ACC112 (cell line): ENCODE results near the gene KLKB1.

Experiments
- H2AFZ ChIP-seq: fragments of 200-600 bp; sonication (generic); one replicate; pipeline ENCODE4 v1.6.0; 2017; ENCODE audit warnings: antibody characterized with exemption, low read length; ENCODE audit not compliant: unreplicated experiment
- H3K27ac ChIP-seq: fragments of 200-600 bp; sonication (generic); 2 replicates; pipeline ENCODE4 v1.5.1; 2014; ENCODE audit warnings: low read depth, mild to moderate bottlenecking, antibody characterized with exemption, low read length, moderate library complexity
- H3K27me3 ChIP-seq: fragments of 200-600 bp; sonication (generic); 2 replicates; pipeline ENCODE4 v1.6.1; 2014; ENCODE audit warnings: mild to moderate bottlenecking, antibody characterized with exemption, low read length, moderate library complexity, mixed read lengths; ENCODE audit not compliant: insufficient read depth
- H3K36me3 ChIP-seq: fragments of 200-600 bp; sonication (generic); 2 replicates; pipeline ENCODE4 v1.6.1; 2016; ENCODE audit warnings: mild to moderate bottlenecking, antibody characterized with exemption, low read length, moderate library complexity, mixed read lengths; ENCODE audit not compliant: insufficient read depth
- H3K4me1 ChIP-seq: fragments of 200-600 bp; sonication (generic); one replicate; pipeline ENCODE4 v1.6.1; 2016; ENCODE audit warnings: low read length, mixed read lengths; ENCODE audit not compliant: insufficient read depth, unreplicated experiment, control insufficient read depth
- H3K4me3 ChIP-seq: fragments of 200-600 bp; sonication (generic); 2 replicates; pipeline ENCODE4 v1.5.1; 2014; ENCODE audit warnings: mild to moderate bottlenecking, low read depth, low read length
- H3K79me2 ChIP-seq: fragments of 200-600 bp; sonication (generic); one replicate; pipeline ENCODE4 v1.6.0; 2016; ENCODE audit warnings: low read length; ENCODE audit not compliant: control insufficient read depth, unreplicated experiment, insufficient read depth

Gene KLKB1

DNA sequence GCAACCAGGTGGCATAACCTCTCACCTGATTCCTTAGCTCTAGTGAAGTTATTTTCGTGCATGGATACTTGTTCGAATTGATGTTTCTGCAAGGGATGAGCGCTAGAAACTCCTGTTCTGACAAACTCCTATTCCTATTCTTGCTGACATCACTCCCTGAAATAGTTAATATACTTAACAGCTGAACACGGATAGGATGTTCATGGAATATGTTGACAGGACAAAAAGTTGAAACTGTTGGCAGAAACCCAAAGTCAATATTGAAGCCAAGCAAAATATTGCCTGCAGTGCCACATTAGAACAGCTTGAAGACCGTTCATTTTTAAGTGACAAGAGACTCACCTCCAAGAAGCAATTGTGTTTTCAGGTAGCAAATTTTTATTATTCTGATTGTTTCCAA, at the start of gene KLKB1:
Gene KLKB1, plus strand, starts transcription at position 287 of the 400 bp plus-strand sequence. CDS start 689 bp downstream, outside the sequence.
- no peak within 1 kb of the TSS for H3K27ac ChIP-seq
- H2AFZ ChIP-seq = peak within 1 kb of the TSS; percentile 78
- peak within 1 kb of the TSS; percentile 62 for H3K4me3 ChIP-seq

DNA sequence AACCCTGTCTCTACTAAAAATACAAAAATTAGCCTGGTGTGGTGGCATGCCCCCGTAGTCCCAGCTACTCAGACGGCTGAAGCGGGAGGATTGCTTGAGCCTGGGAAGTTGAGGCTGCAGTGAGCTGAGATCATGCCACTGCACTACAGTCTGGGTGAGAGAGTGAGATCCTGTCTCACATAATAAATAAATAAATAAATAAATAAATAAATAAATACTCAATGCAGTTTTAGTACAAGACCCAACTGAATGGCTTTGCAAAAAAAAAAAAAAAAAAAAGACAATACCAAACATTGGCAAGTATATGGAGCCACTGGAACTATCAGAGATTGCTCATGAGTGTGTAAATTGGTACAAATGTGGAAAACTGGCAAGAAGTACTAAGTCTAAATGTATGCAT, 39.2 kb upstream of the KLKB1 start:
- Histone ChIP-seq H3K36me3 (no peaks in the 10 kb centered on the region), H3K27ac (no peak overlapping the region), H3K4me3 (no peak overlapping the region), H3K27me3 (no peaks in the 10 kb centered on the region), H3K79me2 (no peaks in the 10 kb centered on the region), H2AFZ (no peak overlapping the region), H3K4me1 (peaks cover 11% of the 10 kb centered on the region)

More for the DNA sequence above, at the start of gene KLKB1:
- Histone ChIP-seq H3K36me3 (no peaks in the 10 kb centered on the region), H3K79me2 (no peaks in the 10 kb centered on the region), H3K27me3 (no peaks in the 10 kb centered on the region; the same call in 1 of the 2 replicates), H3K4me1 (peaks cover 10% of the 10 kb centered on the region)

DNA sequence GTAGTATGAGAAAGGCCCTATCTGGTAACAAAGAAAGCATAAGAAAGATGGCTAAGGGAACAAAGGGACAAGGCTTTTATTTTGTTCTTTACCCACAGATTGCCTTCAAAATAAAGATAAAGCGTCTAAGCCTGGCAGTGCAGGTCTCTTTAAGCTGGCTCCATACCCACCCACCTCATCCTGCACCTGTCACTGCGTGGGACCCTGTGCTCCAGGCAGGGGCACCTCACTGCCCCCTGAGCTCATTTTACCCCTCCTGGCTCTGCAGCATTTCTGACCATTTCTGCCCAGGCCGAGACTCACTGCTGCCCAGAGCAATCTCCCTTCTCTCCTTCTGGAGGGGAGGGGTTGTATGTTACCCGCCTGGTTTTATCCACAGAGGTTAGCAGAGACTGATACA, 37.7 kb upstream of the KLKB1 start:
- Histone ChIP-seq H3K4me3 (no peak overlapping the region), H3K4me1 (peaks cover 16% of the 10 kb centered on the region), H3K27me3 (no peaks in the 10 kb centered on the region), H3K27ac (no peak overlapping the region), H3K36me3 (no peaks in the 10 kb centered on the region), H3K79me2 (no peaks in the 10 kb centered on the region), H2AFZ (no peak overlapping the region)

DNA sequence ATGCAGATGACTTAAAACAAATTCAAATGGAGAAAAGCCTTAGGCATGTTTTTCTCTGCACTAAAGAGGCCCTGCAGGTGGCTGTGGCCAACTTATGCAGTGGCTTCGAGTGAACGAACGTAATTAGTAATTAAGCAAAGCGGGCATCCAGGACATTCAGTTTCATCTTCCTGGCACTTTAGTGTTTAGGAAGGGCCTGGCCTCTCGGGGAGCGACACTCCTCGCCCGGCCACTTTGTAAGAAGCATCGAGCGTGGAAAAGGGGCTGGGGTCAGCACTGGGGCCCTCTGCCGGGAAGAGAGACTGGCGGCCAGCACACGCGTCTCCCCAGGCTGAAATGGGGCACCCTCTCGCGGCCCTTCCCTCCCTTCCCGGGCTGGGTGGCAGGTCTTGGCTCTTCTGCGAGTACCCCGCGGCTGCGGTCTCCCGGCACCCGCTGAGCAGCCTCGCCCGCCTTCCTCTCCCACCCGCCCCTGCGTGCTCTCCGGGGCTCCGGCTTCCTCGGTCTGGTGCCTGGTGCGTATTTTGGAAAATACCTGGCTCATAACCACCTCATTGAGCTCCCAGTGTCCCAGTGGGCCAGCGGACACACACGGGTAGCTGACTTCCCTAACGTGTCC, 36.6 kb upstream of the KLKB1 start:
- Histone ChIP-seq H3K27ac (peak overlapping the region; percentile 38), H3K36me3 (no peaks in the 10 kb centered on the region; the same call in 1 of the 2 replicates), H2AFZ (peak overlapping the region; percentile 89), H3K4me3 (peak overlapping the region; percentile 98), H3K27me3 (no peaks in the 10 kb centered on the region), H3K79me2 (no peaks in the 10 kb centered on the region), H3K4me1 (peaks cover 16% of the 10 kb centered on the region)

DNA sequence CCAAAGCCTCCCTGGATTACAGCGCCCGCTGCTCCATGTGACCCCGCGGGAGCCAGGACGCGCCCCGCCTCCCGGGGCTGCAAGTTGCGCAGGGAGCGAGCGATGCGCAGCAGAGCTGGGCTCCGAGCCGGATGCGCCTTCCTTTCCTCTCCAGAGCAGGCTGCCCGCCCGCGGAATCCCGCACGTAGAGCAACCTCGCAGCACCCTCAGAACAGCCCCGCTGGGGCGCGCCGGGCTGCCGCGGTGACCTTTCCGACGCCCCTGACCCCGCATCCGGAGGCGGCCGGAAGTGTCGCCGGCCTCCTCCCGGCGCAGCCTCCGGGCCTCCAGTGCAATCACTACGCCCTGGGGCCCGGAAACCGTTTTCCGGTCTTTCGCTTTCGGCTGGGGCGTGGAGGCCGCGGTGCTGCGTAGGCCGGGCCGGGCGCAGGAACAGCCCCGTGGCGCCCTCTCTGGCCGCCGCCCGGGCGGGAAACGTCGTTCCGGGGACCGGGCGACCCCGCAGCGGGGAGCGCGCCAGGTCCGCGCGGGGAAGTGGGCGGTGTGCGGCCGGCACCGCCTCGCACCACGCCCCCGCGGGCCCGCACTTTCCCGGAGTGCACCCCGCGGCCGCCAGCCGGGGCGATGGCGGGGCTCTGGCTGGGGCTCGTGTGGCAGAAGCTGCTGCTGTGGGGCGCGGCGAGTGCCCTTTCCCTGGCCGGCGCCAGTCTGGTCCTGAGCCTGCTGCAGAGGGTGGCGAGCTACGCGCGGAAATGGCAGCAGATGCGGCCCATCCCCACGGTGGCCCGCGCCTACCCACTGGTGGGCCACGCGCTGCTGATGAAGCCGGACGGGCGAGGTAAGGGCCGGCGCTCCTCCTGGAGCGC, 35.9 kb upstream of the KLKB1 start, which contains the start of gene CYP4V2:
Gene CYP4V2, plus strand, starts transcription at position 368 of the 866 bp plus-strand sequence. Its CDS starts 257 bp downstream, at position 625.
- Histone ChIP-seq H3K36me3 (peaks cover 4% of the 10 kb centered on the region; the same call in 1 of the 2 replicates), H3K4me1 (peaks cover 16% of the 10 kb centered on the region), H3K27me3 (no peaks in the 10 kb centered on the region), H3K79me2 (no peaks in the 10 kb centered on the region), H3K27ac (peak within 1 kb of the TSS; percentile 38), H3K4me3 (peak within 1 kb of the TSS; percentile 98), H2AFZ (peak within 1 kb of the TSS; percentile 89)

DNA sequence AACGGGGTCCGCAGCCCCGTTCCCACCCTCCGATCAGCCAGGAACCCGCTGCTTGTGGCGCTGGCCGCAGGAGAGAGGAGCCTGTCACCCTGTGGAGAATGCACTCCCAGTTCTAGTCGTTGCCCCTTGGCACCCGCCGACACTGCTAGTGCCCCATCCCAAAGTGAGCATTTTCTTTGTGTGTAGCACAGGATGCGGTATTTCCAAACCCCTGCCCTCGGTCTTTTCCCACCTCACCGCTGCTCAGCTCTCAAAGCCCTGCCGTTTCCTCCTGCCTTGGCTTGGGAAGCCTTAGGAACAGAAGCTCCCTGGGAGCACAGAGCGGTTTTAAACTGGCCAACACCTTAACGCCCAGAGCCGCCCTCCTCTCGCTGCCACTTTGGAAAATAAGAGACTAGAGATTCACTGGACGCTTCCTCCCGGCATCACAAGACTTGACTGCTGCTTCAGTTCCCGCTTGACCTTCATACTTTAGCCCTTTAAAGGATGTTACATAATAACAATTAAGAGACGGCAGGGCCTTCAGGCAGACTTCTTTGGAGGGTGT, 35.2 kb upstream of the KLKB1 start:
- peak overlapping the region; percentile 89 for H2AFZ ChIP-seq
- H3K4me3 ChIP-seq = peak overlapping the region; percentile 98
- H3K27ac ChIP-seq = peak overlapping the region; percentile 38
- H3K27me3 ChIP-seq = no peaks in the 10 kb centered on the region
- peaks cover 16% of the 10 kb centered on the region for H3K4me1 ChIP-seq
- peaks cover 9% of the 10 kb centered on the region; the same call in 1 of the 2 replicates for H3K36me3 ChIP-seq
- H3K79me2 ChIP-seq = no peaks in the 10 kb centered on the region

DNA sequence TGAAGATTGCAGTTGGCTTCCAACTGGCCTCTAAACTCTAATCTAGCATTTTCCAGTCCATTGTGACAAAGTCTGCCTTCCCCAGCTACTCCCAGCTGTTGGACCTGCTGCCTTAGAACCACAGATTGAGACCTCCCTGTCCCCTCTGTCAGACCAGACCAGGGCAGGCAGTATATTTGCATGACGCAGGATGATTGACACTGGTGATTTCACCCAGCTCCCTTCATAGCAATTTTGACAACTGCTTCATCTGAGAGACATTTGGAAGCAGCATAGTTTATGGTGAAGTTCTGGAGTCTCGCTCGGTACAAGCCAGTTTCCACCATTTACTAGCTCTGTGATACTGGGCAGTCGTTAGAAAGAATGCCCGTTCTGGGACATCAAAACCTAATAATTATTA, 33.5 kb upstream of the KLKB1 start:
- no peaks in the 10 kb centered on the region for H3K27me3 ChIP-seq
- no peak overlapping the region for H2AFZ ChIP-seq
- no peak overlapping the region for H3K27ac ChIP-seq
- peaks cover 16% of the 10 kb centered on the region for H3K4me1 ChIP-seq
- no peak overlapping the region for H3K4me3 ChIP-seq
- peaks cover 9% of the 10 kb centered on the region; the same call in 1 of the 2 replicates for H3K36me3 ChIP-seq
- no peaks in the 10 kb centered on the region for H3K79me2 ChIP-seq

DNA sequence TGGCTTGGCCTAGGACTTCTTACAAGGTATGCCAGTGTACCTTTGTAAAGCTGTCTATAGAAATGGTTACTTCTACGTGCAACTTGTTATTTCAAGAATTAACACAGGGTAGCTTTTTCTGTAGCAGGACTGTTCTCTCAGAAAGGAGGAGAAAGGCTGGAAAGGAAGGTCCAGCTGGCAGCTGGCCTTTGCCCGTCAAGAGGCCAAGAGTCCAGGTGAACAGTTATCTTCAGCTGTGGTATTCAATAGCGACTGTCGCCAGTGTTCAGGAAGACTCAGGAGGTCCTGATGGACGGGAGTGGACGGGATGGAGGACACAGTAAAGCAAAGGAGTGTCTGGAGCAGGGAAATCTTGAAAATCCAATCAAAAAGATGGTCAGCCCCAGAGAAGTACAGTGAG, 31.2 kb upstream of the KLKB1 start:
- H3K36me3 ChIP-seq = peaks cover 9% of the 10 kb centered on the region; the same call in 1 of the 2 replicates
- H3K79me2 ChIP-seq = no peaks in the 10 kb centered on the region
- H3K27ac ChIP-seq = no peak overlapping the region
- peaks cover 11% of the 10 kb centered on the region for H3K4me1 ChIP-seq
- no peaks in the 10 kb centered on the region for H3K27me3 ChIP-seq
- H2AFZ ChIP-seq = no peak overlapping the region
- no peak overlapping the region for H3K4me3 ChIP-seq

DNA sequence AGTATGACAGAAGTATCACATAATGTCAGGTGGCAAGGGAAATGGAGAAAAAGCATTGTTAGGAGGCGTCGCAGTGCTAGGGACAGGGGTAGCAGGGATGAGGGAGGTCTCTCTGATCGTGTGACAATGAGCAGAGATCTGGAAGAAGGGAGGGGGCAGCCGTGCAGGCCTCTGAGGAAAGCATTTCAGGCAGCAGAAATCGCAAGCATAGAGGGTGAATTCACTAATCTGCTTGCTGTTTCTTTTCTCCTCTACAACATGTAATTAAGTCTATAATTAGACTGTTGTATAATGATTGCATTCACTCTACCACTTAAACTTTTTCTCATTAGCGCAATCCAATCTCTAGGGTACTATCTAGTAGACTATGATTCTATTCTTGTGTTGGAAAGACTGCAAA, 26.8 kb upstream of the KLKB1 start:
- Histone ChIP-seq H3K4me1 (no peaks in the 10 kb centered on the region), H3K27me3 (no peaks in the 10 kb centered on the region), H3K36me3 (peaks cover 9% of the 10 kb centered on the region; the same call in 1 of the 2 replicates), H2AFZ (no peak overlapping the region), H3K27ac (no peak overlapping the region), H3K4me3 (no peak overlapping the region), H3K79me2 (no peaks in the 10 kb centered on the region)

DNA sequence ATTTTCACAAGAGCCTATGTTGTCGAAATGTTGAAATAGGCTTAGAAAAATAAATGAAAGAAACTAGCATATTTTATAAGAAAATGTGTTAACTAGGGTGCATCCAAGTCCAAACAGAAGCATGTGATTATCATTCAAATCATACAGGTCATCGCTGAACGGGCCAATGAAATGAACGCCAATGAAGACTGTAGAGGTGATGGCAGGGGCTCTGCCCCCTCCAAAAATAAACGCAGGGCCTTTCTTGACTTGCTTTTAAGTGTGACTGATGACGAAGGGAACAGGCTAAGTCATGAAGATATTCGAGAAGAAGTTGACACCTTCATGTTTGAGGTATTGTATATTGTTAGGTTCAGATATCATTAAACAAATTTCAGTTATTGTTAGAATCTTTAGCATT, 26.3 kb upstream of the KLKB1 start:
- H3K36me3 ChIP-seq = peaks cover 8% of the 10 kb centered on the region; the same call in 1 of the 2 replicates
- no peak overlapping the region for H3K4me3 ChIP-seq
- no peaks in the 10 kb centered on the region for H3K4me1 ChIP-seq
- H3K27me3 ChIP-seq = no peaks in the 10 kb centered on the region
- H3K27ac ChIP-seq = no peak overlapping the region
- no peaks in the 10 kb centered on the region for H3K79me2 ChIP-seq
- no peak overlapping the region for H2AFZ ChIP-seq
